Vagina (tissue), 2 donors: ENCODE measurements around the gene PCSK1.

Experiments
- POLR2A ChIP-seq, 2 donors: fragments of 450-650 bp; IDR thresholded peaks; one replicate each; pipeline ENCODE4 v1.6.1; 2017; ENCODE audit warnings: antibody characterized with exemption in 2 of 2, mild to moderate bottlenecking in 2 of 2, moderate library complexity in 2 of 2
- POLR2AphosphoS5 ChIP-seq, 2 donors: sonication (generic); formaldehyde crosslinking; IDR thresholded peaks; one replicate each; pipeline ENCODE4 v1.9.0; 2017; ENCODE audit warnings: antibody characterized with exemption in 2 of 2, mild to moderate bottlenecking in 2 of 2, low read depth in 1 of 2; ENCODE audit not compliant: insufficient read depth in 1 of 2
- TF ChIP-seq, protein P1 (sequence below), 3 experiments: fragments of 450-650 bp in 2 of 3; fragments of 200-600 bp in 1 of 3; sonication (generic) in 1 of 3; IDR thresholded peaks; one replicate each; pipeline ENCODE4 v1.5.1; 2017 to 2019; ENCODE audit warnings: antibody characterized with exemption in 3 of 3, mild to moderate bottlenecking in 2 of 3, moderate library complexity in 2 of 3

DNA sequence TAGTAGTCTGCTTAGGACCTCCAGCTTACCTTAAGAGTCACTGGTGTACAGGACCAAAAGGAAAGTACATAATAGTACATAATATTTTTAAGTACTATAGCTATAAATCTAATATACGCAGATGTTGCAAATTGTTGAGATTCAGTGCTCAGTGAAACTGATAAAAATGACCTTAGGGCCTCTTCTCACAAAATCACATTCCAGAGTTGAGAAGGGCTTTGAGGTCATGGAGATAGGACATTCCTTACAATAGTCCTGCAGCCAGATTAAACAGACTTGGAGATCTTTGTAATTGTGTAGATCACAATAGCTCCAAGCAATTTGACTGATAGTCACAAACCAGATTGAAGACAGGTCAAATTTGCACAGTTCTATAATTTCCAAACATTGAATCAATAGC, 37.7 kb upstream of the PCSK1 start:
- TF ChIP-seq, protein P1, sequence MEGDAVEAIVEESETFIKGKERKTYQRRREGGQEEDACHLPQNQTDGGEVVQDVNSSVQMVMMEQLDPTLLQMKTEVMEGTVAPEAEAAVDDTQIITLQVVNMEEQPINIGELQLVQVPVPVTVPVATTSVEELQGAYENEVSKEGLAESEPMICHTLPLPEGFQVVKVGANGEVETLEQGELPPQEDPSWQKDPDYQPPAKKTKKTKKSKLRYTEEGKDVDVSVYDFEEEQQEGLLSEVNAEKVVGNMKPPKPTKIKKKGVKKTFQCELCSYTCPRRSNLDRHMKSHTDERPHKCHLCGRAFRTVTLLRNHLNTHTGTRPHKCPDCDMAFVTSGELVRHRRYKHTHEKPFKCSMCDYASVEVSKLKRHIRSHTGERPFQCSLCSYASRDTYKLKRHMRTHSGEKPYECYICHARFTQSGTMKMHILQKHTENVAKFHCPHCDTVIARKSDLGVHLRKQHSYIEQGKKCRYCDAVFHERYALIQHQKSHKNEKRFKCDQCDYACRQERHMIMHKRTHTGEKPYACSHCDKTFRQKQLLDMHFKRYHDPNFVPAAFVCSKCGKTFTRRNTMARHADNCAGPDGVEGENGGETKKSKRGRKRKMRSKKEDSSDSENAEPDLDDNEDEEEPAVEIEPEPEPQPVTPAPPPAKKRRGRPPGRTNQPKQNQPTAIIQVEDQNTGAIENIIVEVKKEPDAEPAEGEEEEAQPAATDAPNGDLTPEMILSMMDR (IDR thresholded peaks at IDR 0.05): no peak
- TF ChIP-seq POLR2AphosphoS5 (IDR thresholded peaks at IDR 0.05; ENCODE audit: insufficient read depth in 1 of 2, low read depth in 1 of 2) (no peak), POLR2A (IDR thresholded peaks at IDR 0.05) (no peak)
